ENCODE results near the gene ARRDC2.

Gene ARRDC2

GRCh38 chr19:17996826-17997316 is 11.1 kb upstream of the ARRDC2 start:
- Histone ChIP-seq H3K4me3 (replicated peaks; ENCODE audit: insufficient read depth, low read length) (no peak overlapping the region), H3K27ac (replicated peaks) (no peak overlapping the region), H3K27me3 (ENCODE audit: insufficient read depth, poor library complexity, severe bottlenecking) (peaks cover 2% of the 10 kb centered on the region)
- TF ChIP-seq POLR2AphosphoS5 (IDR thresholded peaks at IDR 0.05; ENCODE audit: low read depth) = no peak
- TF ChIP-seq, protein P1, sequence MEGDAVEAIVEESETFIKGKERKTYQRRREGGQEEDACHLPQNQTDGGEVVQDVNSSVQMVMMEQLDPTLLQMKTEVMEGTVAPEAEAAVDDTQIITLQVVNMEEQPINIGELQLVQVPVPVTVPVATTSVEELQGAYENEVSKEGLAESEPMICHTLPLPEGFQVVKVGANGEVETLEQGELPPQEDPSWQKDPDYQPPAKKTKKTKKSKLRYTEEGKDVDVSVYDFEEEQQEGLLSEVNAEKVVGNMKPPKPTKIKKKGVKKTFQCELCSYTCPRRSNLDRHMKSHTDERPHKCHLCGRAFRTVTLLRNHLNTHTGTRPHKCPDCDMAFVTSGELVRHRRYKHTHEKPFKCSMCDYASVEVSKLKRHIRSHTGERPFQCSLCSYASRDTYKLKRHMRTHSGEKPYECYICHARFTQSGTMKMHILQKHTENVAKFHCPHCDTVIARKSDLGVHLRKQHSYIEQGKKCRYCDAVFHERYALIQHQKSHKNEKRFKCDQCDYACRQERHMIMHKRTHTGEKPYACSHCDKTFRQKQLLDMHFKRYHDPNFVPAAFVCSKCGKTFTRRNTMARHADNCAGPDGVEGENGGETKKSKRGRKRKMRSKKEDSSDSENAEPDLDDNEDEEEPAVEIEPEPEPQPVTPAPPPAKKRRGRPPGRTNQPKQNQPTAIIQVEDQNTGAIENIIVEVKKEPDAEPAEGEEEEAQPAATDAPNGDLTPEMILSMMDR (IDR thresholded peaks at IDR 0.05; ENCODE audit: insufficient read depth, low read length) = peak; percentile 90
- DNase-seq (ENCODE audit: low read depth in 1 of 2, low spot score in 1 of 2) = peak; percentile 57 to 85

DNA sequence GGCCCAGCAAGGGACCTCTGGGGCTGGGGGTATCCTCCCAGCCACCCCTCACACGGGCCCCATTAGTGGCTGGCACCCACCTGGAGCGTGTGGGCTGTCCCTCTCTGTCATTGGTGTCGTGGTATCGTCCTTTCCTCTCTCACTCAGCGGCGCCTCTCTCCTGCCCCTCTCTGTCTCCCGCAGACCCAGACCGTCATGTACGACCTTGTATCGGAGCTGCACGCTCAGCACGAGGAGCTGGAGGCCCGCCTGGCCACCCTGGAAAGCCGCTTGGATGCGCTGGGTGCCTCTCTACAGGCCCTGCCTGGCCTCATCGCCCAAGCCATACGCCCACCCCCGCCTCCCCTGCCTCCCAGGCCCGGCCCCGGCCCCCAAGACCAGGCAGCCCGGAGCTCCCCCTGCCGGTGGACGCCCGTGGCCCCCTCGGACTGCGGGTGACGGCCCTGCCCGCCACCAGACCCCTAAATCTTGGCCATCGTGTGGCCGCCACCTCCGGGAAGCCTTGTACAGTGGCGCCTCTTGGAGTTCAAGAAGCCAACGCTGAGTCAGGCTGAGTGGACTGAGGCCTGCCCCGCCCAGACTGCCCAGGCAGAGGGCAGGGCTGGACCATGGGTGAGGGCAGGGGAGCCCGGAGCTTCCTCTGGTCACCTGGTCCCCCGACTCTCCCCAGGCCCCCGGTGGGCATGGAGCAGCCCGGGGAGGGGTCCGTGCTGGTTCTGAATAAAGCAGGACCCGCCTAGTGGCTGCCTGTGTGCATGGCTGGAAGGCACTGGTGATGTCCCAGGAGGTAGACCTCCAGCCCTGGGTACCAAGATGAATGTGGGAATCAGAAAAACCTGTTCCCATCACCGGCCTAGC is 9.8 kb upstream of the ARRDC2 start:
- no peak for TF ChIP-seq POLR2AphosphoS5 (IDR thresholded peaks at IDR 0.05; ENCODE audit: low read depth)
- TF ChIP-seq SPI1 (IDR thresholded peaks at IDR 0.05; ENCODE audit: borderline replicate concordance, low read depth) = no peak
- no peak for TF ChIP-seq REST (IDR thresholded peaks at IDR 0.05; ENCODE audit: insufficient replicate concordance, low read depth)
- TF ChIP-seq, protein P1 (IDR thresholded peaks at IDR 0.05; ENCODE audit: insufficient read depth, low read length) = no peak
- no peak for TF ChIP-seq GABPA (IDR thresholded peaks at IDR 0.05; ENCODE audit: low read depth)
- peaks cover 2% of the 10 kb centered on the region for H3K27me3 ChIP-seq (ENCODE audit: insufficient read depth, poor library complexity, severe bottlenecking)
- no peak overlapping the region for H3K4me3 ChIP-seq (replicated peaks; ENCODE audit: insufficient read depth, low read length)
- no peak for DNase-seq (ENCODE audit: low read depth in 1 of 2, low spot score in 1 of 2)
- H3K27ac ChIP-seq (replicated peaks) = no peak overlapping the region

DNA sequence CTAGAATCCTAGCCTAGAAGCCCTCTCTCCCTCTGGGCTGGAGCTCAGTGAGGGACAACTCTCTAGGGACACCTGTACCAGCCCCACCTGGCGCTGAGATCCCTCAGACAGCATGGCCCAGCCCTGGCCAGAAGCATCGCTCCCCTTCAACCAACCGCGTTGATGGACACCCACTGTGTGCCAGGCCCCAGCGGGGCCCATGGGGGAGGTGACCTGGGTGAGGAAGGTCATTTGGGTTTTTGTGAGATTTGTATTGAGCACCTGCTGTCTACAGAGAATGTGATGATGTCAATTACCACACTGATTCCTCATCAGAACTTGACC is 9.2 kb upstream of the ARRDC2 start:
- TF ChIP-seq GABPA (IDR thresholded peaks at IDR 0.05; ENCODE audit: low read depth) (no peak), SPI1 (IDR thresholded peaks at IDR 0.05; ENCODE audit: borderline replicate concordance, low read depth) (no peak), POLR2AphosphoS5 (IDR thresholded peaks at IDR 0.05; ENCODE audit: low read depth) (no peak), REST (IDR thresholded peaks at IDR 0.05; ENCODE audit: insufficient replicate concordance, low read depth) (no peak)
- TF ChIP-seq, protein P1 (IDR thresholded peaks at IDR 0.05; ENCODE audit: insufficient read depth, low read length) = no peak
- Histone ChIP-seq H3K27me3 (ENCODE audit: insufficient read depth, poor library complexity, severe bottlenecking) (peaks cover 2% of the 10 kb centered on the region), H3K27ac (replicated peaks) (no peak overlapping the region), H3K4me3 (replicated peaks; ENCODE audit: insufficient read depth, low read length) (no peak overlapping the region)
- no peak for DNase-seq (ENCODE audit: low read depth in 1 of 2, low spot score in 1 of 2)

Data from HL-60 (cell line).